ENCODE data around the gene CNTNAP2. TPM values are rescaled to one million over a fixed set of nuclear protein-coding genes. Genes with fewer than 3 reads are reported as not detected.
A peak's percentile ranks its signal among the peaks of the same experiment; 100 is the strongest.

The CNTNAP2 gene
- total and polyA plus RNA-seq, 9 of the 15 experiments (the other 6 are each of a cell fraction or from before 2014, with no cell fraction given) = 0.04 to 0.62 (median 0.09) TPM; not detected in 4

DNA sequence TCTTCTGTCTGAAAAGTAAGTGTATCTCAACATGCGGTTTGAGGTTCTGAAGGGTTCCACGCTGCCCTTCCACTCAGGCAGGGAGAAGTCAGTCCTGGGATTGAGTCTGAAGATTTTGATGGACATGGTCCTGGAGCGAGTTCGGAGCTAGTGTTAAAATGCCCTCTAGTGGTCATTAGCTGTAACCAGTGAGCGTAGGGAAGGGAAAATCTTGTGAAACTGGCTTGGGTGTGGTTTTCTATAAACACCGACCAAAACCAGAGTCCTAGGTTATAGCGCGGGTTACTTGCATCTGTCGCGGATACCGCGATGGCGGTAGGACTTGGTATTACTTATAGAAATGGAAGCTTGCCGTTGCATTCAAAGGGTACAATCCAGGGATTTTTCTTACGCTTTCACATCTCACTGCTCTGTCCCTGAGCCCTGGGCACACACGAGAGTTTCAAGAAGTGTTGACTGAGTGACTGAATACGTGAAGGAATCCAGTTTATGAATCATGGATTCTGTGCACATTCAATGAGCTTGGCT, 2125.8 kb downstream of the CNTNAP2 start (continued):
- TF ChIP-seq, protein P1, sequence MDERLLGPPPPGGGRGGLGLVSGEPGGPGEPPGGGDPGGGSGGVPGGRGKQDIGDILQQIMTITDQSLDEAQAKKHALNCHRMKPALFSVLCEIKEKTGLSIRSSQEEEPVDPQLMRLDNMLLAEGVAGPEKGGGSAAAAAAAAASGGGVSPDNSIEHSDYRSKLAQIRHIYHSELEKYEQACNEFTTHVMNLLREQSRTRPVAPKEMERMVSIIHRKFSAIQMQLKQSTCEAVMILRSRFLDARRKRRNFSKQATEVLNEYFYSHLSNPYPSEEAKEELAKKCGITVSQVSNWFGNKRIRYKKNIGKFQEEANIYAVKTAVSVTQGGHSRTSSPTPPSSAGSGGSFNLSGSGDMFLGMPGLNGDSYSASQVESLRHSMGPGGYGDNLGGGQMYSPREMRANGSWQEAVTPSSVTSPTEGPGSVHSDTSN (CRISPR knock-in tag; IDR thresholded peaks at IDR 0.05; ENCODE audit: low read depth) = no peak
- TF ChIP-seq, protein P1 (tag; conservative IDR thresholded peaks at IDR 0.05; ENCODE audit: low read depth) = peak; percentile 72
- TF ChIP-seq, protein P2, sequence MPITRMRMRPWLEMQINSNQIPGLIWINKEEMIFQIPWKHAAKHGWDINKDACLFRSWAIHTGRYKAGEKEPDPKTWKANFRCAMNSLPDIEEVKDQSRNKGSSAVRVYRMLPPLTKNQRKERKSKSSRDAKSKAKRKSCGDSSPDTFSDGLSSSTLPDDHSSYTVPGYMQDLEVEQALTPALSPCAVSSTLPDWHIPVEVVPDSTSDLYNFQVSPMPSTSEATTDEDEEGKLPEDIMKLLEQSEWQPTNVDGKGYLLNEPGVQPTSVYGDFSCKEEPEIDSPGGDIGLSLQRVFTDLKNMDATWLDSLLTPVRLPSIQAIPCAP (CRISPR knock-in tag; IDR thresholded peaks at IDR 0.05; ENCODE audit: borderline replicate concordance) = no peak
- TF ChIP-seq CBX3 (IDR thresholded peaks at IDR 0.05; ENCODE audit: borderline replicate concordance in 1 of 2, low read length in 2 of 2) = no peak
- TF ChIP-seq SMAD3 (CRISPR knock-in tag; conservative IDR thresholded peaks at IDR 0.05) = no peak
- no peak for TF ChIP-seq CBX5 (IDR thresholded peaks at IDR 0.05; ENCODE audit: borderline replicate concordance, low read depth)
- TF ChIP-seq SMARCC2 (IDR thresholded peaks at IDR 0.05; ENCODE audit: low read depth) = no peak
- TF ChIP-seq CREB1 (IDR thresholded peaks at IDR 0.05) = no peak
- no peak for TF ChIP-seq CREB1 (CRISPR knock-in tag; IDR thresholded peaks at IDR 0.05)
- TF ChIP-seq HDAC1 (IDR thresholded peaks at IDR 0.05) = no peak
- TF ChIP-seq, protein P3, sequence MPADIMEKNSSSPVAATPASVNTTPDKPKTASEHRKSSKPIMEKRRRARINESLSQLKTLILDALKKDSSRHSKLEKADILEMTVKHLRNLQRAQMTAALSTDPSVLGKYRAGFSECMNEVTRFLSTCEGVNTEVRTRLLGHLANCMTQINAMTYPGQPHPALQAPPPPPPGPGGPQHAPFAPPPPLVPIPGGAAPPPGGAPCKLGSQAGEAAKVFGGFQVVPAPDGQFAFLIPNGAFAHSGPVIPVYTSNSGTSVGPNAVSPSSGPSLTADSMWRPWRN (IDR thresholded peaks at IDR 0.05; ENCODE audit: low read depth) = no peak
- TF ChIP-seq KLF16 (IDR thresholded peaks at IDR 0.05) = no peak
- TF ChIP-seq, protein P4, sequence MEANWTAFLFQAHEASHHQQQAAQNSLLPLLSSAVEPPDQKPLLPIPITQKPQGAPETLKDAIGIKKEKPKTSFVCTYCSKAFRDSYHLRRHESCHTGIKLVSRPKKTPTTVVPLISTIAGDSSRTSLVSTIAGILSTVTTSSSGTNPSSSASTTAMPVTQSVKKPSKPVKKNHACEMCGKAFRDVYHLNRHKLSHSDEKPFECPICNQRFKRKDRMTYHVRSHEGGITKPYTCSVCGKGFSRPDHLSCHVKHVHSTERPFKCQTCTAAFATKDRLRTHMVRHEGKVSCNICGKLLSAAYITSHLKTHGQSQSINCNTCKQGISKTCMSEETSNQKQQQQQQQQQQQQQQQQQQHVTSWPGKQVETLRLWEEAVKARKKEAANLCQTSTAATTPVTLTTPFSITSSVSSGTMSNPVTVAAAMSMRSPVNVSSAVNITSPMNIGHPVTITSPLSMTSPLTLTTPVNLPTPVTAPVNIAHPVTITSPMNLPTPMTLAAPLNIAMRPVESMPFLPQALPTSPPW (CRISPR knock-in tag; IDR thresholded peaks at IDR 0.05) = no peak
- no peak for TF ChIP-seq ZNF212 (CRISPR knock-in tag; IDR thresholded peaks at IDR 0.05)
